Neural cell (in vitro differentiated cells): ENCODE measurements around the gene NECTIN3. TPM values are rescaled to one million over a fixed set of nuclear protein-coding genes. Genes with fewer than 3 reads are reported as not detected.

Experiments
- H2AFZ ChIP-seq: fragments of 200-600, 300-800 bp; sonication (generic), shearing (Covaris generic); 2 replicates; pipeline ENCODE4 v1.6.0; 2014; ENCODE audit warnings: low read depth, mild to moderate bottlenecking, antibody characterized with exemption, low read length, moderate library complexity
- H3F3A ChIP-seq: fragments of 200-600 bp; shearing (Covaris generic); 2 replicates; pipeline ENCODE4 v1.6.1; 2016; ENCODE audit warnings: mild to moderate bottlenecking, moderate library complexity, mixed read lengths, antibody characterized with exemption, low read length; ENCODE audit not compliant: insufficient read depth, poor library complexity, severe bottlenecking
- H3K27ac ChIP-seq: fragments of 200-600, 300-800 bp; sonication (generic), shearing (Covaris generic); 2 replicates; pipeline ENCODE4 v1.5.1; 2014; ENCODE audit warnings: mild to moderate bottlenecking, low read length, moderate library complexity
- H3K27me3 ChIP-seq: fragments of 300-800, 200-600 bp; sonication (generic), shearing (Covaris generic); 2 replicates; pipeline ENCODE4 v1.6.0; 2014; ENCODE audit warnings: mild to moderate bottlenecking, low read depth, low read length, moderate library complexity; ENCODE audit not compliant: insufficient read depth
- H3K36me3 ChIP-seq: fragments of 300-800, 200-600 bp; sonication (generic), shearing (Covaris generic); 2 replicates; pipeline ENCODE4 v1.5.1; 2014; ENCODE audit warnings: mild to moderate bottlenecking, antibody characterized with exemption, low read length, moderate library complexity; ENCODE audit not compliant: insufficient read depth
- H3K4me2 ChIP-seq: fragments of 300-800, 200-600 bp; sonication (generic), shearing (Covaris generic); 2 replicates; pipeline ENCODE4 v1.6.0; 2014; ENCODE audit warnings: mild to moderate bottlenecking, low read length
- H3K4me3 ChIP-seq: fragments of 300-800, 200-600 bp; sonication (generic), shearing (Covaris generic); 2 replicates; pipeline ENCODE4 v1.5.1; 2014; ENCODE audit warnings: mild to moderate bottlenecking, low read length, moderate library complexity
- H3K79me2 ChIP-seq: fragments of 200-600 bp; shearing (Covaris generic); replicated peaks from 2 replicates; pipeline ENCODE4 v1.6.0; 2014; ENCODE audit warnings: mild to moderate bottlenecking, low read length, moderate library complexity; ENCODE audit not compliant: insufficient read depth
- H3K9ac ChIP-seq: fragments of 300-800, 200-600 bp; sonication (generic), shearing (Covaris generic); 2 replicates; pipeline ENCODE4 v1.6.1; 2016; ENCODE audit warnings: mild to moderate bottlenecking, low read length, mixed read lengths
- H3K9me2 ChIP-seq: fragments of 200-600 bp; shearing (Covaris generic); 2 replicates; pipeline ENCODE4 v1.6.1; 2016; ENCODE audit warnings: mild to moderate bottlenecking, low read length, mixed read lengths; ENCODE audit not compliant: insufficient read depth
- H3K9me3 ChIP-seq: fragments of 200-600, 300-800 bp; sonication (generic), shearing (Covaris generic); 2 replicates; pipeline ENCODE4 v1.6.1; 2016; ENCODE audit warnings: mild to moderate bottlenecking, mixed run types, low read length, moderate library complexity, mixed read lengths
- H4K20me1 ChIP-seq: fragments of 200-600 bp; shearing (Covaris generic); 2 replicates; pipeline ENCODE4 v1.6.1; 2016; ENCODE audit warnings: mild to moderate bottlenecking, mixed run types; ENCODE audit not compliant: insufficient read depth
- CTCF ChIP-seq: fragments of 450-650 bp; IDR thresholded peaks from 2 replicates; pipeline ENCODE4 v1.5.1; 2014; ENCODE audit warnings: antibody characterized with exemption, mild to moderate bottlenecking, moderate library complexity; ENCODE audit not compliant: poor library complexity, severe bottlenecking
- EP300 ChIP-seq: fragments of 450-650 bp; conservative IDR thresholded peaks from 2 replicates; pipeline ENCODE4 v1.6.1; 2014; ENCODE audit warnings: antibody characterized with exemption, mild to moderate bottlenecking, moderate library complexity; ENCODE audit not compliant: poor library complexity, severe bottlenecking
- EZH2 ChIP-seq: fragments of 200-600, 300-800 bp; shearing (Covaris generic), sonication (generic); IDR thresholded peaks from 2 replicates; pipeline ENCODE4 v1.6.1; 2014; ENCODE audit warnings: antibody characterized with exemption, low read length, borderline replicate concordance, mild to moderate bottlenecking; ENCODE audit not compliant: insufficient read depth, poor library complexity, severe bottlenecking
- MXI1 ChIP-seq: fragments of 450-650 bp; conservative IDR thresholded peaks from 2 replicates; pipeline ENCODE4 v1.6.1; 2014; ENCODE audit warnings: antibody characterized with exemption, mild to moderate bottlenecking; ENCODE audit not compliant: poor library complexity, severe bottlenecking
- POLR2AphosphoS5 ChIP-seq: IDR thresholded peaks from 2 replicates; pipeline ENCODE4 v1.6.1; 2012
- RAD21 ChIP-seq: fragments of 450-650 bp; conservative IDR thresholded peaks from 2 replicates; pipeline ENCODE4 v1.6.1; 2014; ENCODE audit warnings: antibody characterized with exemption, mild to moderate bottlenecking, moderate library complexity
- REST ChIP-seq: IDR thresholded peaks from 2 replicates; pipeline ENCODE4 v1.6.1; 2012; ENCODE audit warnings: borderline replicate concordance
- SMC3 ChIP-seq: fragments of 450-650 bp; conservative IDR thresholded peaks from 2 replicates; pipeline ENCODE4 v1.6.1; 2014; ENCODE audit warnings: antibody characterized with exemption, mild to moderate bottlenecking, moderate library complexity; ENCODE audit not compliant: poor library complexity
- TAF1 ChIP-seq: IDR thresholded peaks from 2 replicates; pipeline ENCODE4 v1.6.1; 2012; ENCODE audit warnings: low read depth
- polyA plus RNA-seq: library from polyadenylated mRNA; depleted of rRNA; stranded (reverse); fragments of >200 nt; gene quantifications from 2 replicates; pipeline ENCODE4 v1.2.3, GENCODE V29; 2014

NECTIN3 gene
- polyA plus RNA-seq, 1 donor from 2014 or later, result 2.4 TPM

- H3K9me3 ChIP-seq, result no peaks in the 10 kb centered on the region
- H3K9me2 ChIP-seq, result no peaks in the 10 kb centered on the region
- no peaks in the 10 kb centered on the region for H4K20me1 ChIP-seq
- no peak overlapping the region for H3K4me3 ChIP-seq
- no peak overlapping the region for H2AFZ ChIP-seq
- no peak overlapping the region for H3K9ac ChIP-seq
- H3K27ac ChIP-seq, result no peak overlapping the region
- H3K36me3 ChIP-seq, result no peaks in the 10 kb centered on the region
- peaks cover under 1% of the 10 kb centered on the region for H3K27me3 ChIP-seq
- H3F3A ChIP-seq, result no peaks in the 10 kb centered on the region
- no peak for TF ChIP-seq EZH2
- peak; percentile 81 for TF ChIP-seq RAD21
- TF ChIP-seq CTCF, result peak; percentile 74
- peak; percentile 72 for TF ChIP-seq SMC3
- no peak for TF ChIP-seq REST
- H3K79me2 ChIP-seq, result peaks cover 98% of the 10 kb centered on the region
- H3K4me2 ChIP-seq, result no peak overlapping the region
Observed at GRCh38 chr3:111080413-111080812, 8.8 kb downstream of the NECTIN3 start.

GRCh38 chr3:111081008-111081545 is 9.5 kb downstream of the NECTIN3 start:
- no peak overlapping the region for H3K27ac ChIP-seq
- no peaks in the 10 kb centered on the region for H3F3A ChIP-seq
- H3K9me2 ChIP-seq, result no peaks in the 10 kb centered on the region
- H3K36me3 ChIP-seq, result no peaks in the 10 kb centered on the region
- H3K79me2 ChIP-seq, result peaks cover 98% of the 10 kb centered on the region
- no peaks in the 10 kb centered on the region for H3K9me3 ChIP-seq
- H2AFZ ChIP-seq, result no peak overlapping the region
- H3K4me2 ChIP-seq, result no peak overlapping the region
- no peaks in the 10 kb centered on the region for H4K20me1 ChIP-seq
- TF ChIP-seq EZH2 (no peak), CTCF (no peak), MXI1 (no peak), POLR2AphosphoS5 (no peak), SMC3 (no peak), RAD21 (no peak), REST (no peak), EP300 (no peak), TAF1 (no peak)
- H3K4me3 ChIP-seq, result no peak overlapping the region
- no peaks in the 10 kb centered on the region for H3K27me3 ChIP-seq
- H3K9ac ChIP-seq, result no peak overlapping the region
